Endothelial cell (in vitro differentiated cells): Measurements from ENCODE around the gene KLF8. TPM values are rescaled to one million over a fixed set of nuclear protein-coding genes. Genes with fewer than 3 reads are reported as not detected.

Source experiments
- DNase-seq: peaks from one replicate; pipeline ENCODE4 v3.0.0; 2021; ENCODE audit warnings: low spot score
- H3K27ac Mint-ChIP-seq: one replicate; pipeline ENCODE4 v1.8.0; 2021; ENCODE audit warnings: mixed read lengths, inconsistent platforms; ENCODE audit not compliant: unreplicated experiment
- H3K27me3 Mint-ChIP-seq: one replicate; pipeline ENCODE4 v1.8.0; 2021; ENCODE audit warnings: mild to moderate bottlenecking, moderate library complexity, mixed read lengths, inconsistent platforms; ENCODE audit not compliant: unreplicated experiment
- H3K36me3 Mint-ChIP-seq: one replicate; pipeline ENCODE4 v1.8.0; 2021; ENCODE audit warnings: mild to moderate bottlenecking, low read depth, mixed read lengths, inconsistent platforms; ENCODE audit not compliant: unreplicated experiment
- H3K4me1 Mint-ChIP-seq: one replicate; pipeline ENCODE4 v1.8.0; 2021; ENCODE audit warnings: mild to moderate bottlenecking, mixed read lengths, inconsistent platforms; ENCODE audit not compliant: unreplicated experiment
- H3K4me3 Mint-ChIP-seq: one replicate; pipeline ENCODE4 v1.8.0; 2021; ENCODE audit warnings: mild to moderate bottlenecking, mixed read lengths, inconsistent platforms; ENCODE audit not compliant: unreplicated experiment
- H3K9me3 Mint-ChIP-seq: one replicate; pipeline ENCODE4 v1.8.0; 2021; ENCODE audit warnings: mixed read lengths, inconsistent platforms; ENCODE audit not compliant: unreplicated experiment
- total RNA-seq: library from RNA; stranded (reverse); fragmentation: NEBNext Ultra II Directional; extraction: Animal tissue kit (Norgen Biotek cat#: 25700); gene quantifications from one replicate; pipeline ENCODE4 v1.2.1, GENCODE V29; 2021; ENCODE audit not compliant: unreplicated experiment
- TF ChIP-seq, protein P1 (sequence below): fragments of 200-600 bp; sonication (generic); IDR thresholded peaks from one replicate; pipeline ENCODE4 v1.5.0; 2021; ENCODE audit warnings: antibody characterized with exemption; ENCODE audit not compliant: unreplicated experiment

Gene KLF8
- total RNA-seq, 1 donor from 2014 or later: 13.9 TPM

DNA sequence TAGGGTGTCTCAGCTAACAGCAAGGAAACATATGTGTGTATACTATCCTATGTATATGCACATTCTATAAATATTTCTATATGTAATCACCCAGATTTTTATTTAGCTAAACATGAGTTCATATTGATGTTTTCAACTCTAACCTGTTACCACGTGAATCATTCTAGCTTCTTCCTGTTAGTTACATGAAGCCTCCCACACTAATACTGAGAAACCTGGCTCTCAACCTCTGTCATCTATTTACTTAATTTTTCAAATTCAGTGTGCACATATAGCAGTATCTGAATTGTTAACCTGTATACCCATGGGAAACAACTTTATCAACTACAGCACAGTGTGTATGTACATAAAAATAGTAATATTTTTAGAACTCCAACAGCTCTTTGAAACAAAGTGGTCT, 57.3 kb downstream of the KLF8 start:
- no peaks in the 10 kb centered on the region for H3K9me3 Mint-ChIP-seq
- H3K27ac Mint-ChIP-seq: no peak overlapping the region
- TF ChIP-seq, protein P1, sequence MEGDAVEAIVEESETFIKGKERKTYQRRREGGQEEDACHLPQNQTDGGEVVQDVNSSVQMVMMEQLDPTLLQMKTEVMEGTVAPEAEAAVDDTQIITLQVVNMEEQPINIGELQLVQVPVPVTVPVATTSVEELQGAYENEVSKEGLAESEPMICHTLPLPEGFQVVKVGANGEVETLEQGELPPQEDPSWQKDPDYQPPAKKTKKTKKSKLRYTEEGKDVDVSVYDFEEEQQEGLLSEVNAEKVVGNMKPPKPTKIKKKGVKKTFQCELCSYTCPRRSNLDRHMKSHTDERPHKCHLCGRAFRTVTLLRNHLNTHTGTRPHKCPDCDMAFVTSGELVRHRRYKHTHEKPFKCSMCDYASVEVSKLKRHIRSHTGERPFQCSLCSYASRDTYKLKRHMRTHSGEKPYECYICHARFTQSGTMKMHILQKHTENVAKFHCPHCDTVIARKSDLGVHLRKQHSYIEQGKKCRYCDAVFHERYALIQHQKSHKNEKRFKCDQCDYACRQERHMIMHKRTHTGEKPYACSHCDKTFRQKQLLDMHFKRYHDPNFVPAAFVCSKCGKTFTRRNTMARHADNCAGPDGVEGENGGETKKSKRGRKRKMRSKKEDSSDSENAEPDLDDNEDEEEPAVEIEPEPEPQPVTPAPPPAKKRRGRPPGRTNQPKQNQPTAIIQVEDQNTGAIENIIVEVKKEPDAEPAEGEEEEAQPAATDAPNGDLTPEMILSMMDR: no peak
- no peak for DNase-seq
- no peaks in the 10 kb centered on the region for H3K4me1 Mint-ChIP-seq
- peaks cover 2% of the 10 kb centered on the region for H3K27me3 Mint-ChIP-seq
- no peak overlapping the region for H3K4me3 Mint-ChIP-seq
- H3K36me3 Mint-ChIP-seq: no peaks in the 10 kb centered on the region

- no peaks in the 10 kb centered on the region for H3K9me3 Mint-ChIP-seq
- H3K4me1 Mint-ChIP-seq: no peaks in the 10 kb centered on the region
- H3K36me3 Mint-ChIP-seq: no peaks in the 10 kb centered on the region
- TF ChIP-seq, protein P1: no peak
- no peak overlapping the region for H3K4me3 Mint-ChIP-seq
- H3K27me3 Mint-ChIP-seq: peaks cover 2% of the 10 kb centered on the region
- no peak overlapping the region for H3K27ac Mint-ChIP-seq
- no peak for DNase-seq
Measured at GRCh38 chrX:56308726-56309125, 76.6 kb downstream of the KLF8 start.

- TF ChIP-seq, protein P1: no peak
- H3K27ac Mint-ChIP-seq: no peak overlapping the region
- H3K4me1 Mint-ChIP-seq: no peaks in the 10 kb centered on the region
- no peak overlapping the region for H3K4me3 Mint-ChIP-seq
- no peak for DNase-seq
- H3K9me3 Mint-ChIP-seq: no peaks in the 10 kb centered on the region
- H3K27me3 Mint-ChIP-seq: peaks cover 2% of the 10 kb centered on the region
- H3K36me3 Mint-ChIP-seq: no peaks in the 10 kb centered on the region
Measured at GRCh38 chrX:56309881-56310280, 77.7 kb downstream of the KLF8 start.

DNA sequence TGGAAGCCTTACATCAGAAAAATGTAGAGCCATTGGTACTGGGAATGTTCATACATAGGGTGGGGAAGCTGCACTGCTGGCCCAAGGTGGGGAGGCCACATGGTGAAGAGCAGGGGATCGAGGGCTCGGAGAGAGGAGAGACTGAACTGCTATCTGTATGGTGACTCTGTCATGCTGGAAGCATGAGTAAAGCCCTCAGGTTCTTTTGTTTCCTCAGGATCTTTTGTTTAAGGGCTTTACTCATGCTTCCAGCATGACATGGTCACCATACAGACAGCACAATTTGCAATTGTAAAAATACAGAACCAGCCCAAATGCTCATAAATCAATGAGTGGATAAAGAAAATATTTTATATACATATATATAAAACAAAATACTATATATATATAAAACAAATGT, 78.4 kb downstream of the KLF8 start:
- peaks cover 2% of the 10 kb centered on the region for H3K27me3 Mint-ChIP-seq
- H3K9me3 Mint-ChIP-seq: no peaks in the 10 kb centered on the region
- no peak overlapping the region for H3K4me3 Mint-ChIP-seq
- no peak overlapping the region for H3K27ac Mint-ChIP-seq
- no peaks in the 10 kb centered on the region for H3K36me3 Mint-ChIP-seq
- no peaks in the 10 kb centered on the region for H3K4me1 Mint-ChIP-seq
- TF ChIP-seq, protein P1: no peak
- DNase-seq: no peak

- no peaks in the 10 kb centered on the region for H3K9me3 Mint-ChIP-seq
- TF ChIP-seq, protein P1: no peak
- H3K36me3 Mint-ChIP-seq: no peaks in the 10 kb centered on the region
- H3K27ac Mint-ChIP-seq: no peak overlapping the region
- no peaks in the 10 kb centered on the region for H3K4me1 Mint-ChIP-seq
- no peak for DNase-seq
- H3K4me3 Mint-ChIP-seq: no peak overlapping the region
- H3K27me3 Mint-ChIP-seq: no peaks in the 10 kb centered on the region
Measured at GRCh38 chrX:56313308-56313707, 81.2 kb downstream of the KLF8 start.
